Sigmoid colon (tissue), 4 donors: ENCODE results near the gene SCRN1.

Experiments used
- POLR2AphosphoS5 ChIP-seq, 4 donors: sonication (generic); formaldehyde crosslinking; IDR thresholded peaks; one replicate each; pipeline ENCODE4 v1.6.1; 2017; ENCODE audit warnings: antibody characterized with exemption in 4 of 4
- TF ChIP-seq, protein P1 (sequence below), 4 experiments: fragments of 450-650 bp in 3 of 4; fragments of 200-600 bp in 1 of 4; IDR thresholded peaks; one replicate each; pipeline ENCODE4 v1.5.1; 2016 to 2019; ENCODE audit warnings: antibody characterized with exemption in 4 of 4, mild to moderate bottlenecking in 3 of 4, moderate library complexity in 2 of 4

DNA sequence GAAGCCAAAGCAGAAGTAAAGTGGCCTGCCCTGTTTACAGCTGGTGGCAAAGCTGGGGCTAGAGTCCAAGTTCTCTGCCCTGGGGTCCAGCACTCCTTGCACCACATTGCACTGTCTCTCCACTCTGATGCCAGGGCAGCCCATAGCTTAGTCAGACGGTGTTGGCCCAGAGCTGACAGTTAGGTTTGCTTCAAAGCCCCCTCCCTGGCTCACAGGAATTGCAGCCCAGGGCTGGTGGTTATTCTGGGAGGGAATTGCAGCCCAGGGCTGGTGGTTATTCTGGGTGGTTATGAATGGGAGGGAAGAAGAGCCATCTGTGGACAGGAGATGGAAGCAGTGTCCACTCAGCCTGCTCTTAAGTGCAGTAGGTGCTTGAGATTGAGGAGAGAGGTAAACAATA lies 88.9 kb downstream of the SCRN1 start:
- no peak for TF ChIP-seq POLR2AphosphoS5 (IDR thresholded peaks at IDR 0.05)
- TF ChIP-seq, protein P1, sequence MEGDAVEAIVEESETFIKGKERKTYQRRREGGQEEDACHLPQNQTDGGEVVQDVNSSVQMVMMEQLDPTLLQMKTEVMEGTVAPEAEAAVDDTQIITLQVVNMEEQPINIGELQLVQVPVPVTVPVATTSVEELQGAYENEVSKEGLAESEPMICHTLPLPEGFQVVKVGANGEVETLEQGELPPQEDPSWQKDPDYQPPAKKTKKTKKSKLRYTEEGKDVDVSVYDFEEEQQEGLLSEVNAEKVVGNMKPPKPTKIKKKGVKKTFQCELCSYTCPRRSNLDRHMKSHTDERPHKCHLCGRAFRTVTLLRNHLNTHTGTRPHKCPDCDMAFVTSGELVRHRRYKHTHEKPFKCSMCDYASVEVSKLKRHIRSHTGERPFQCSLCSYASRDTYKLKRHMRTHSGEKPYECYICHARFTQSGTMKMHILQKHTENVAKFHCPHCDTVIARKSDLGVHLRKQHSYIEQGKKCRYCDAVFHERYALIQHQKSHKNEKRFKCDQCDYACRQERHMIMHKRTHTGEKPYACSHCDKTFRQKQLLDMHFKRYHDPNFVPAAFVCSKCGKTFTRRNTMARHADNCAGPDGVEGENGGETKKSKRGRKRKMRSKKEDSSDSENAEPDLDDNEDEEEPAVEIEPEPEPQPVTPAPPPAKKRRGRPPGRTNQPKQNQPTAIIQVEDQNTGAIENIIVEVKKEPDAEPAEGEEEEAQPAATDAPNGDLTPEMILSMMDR (IDR thresholded peaks at IDR 0.05): no peak
